ENCODE results near the gene HEBP1. TPM values are rescaled to one million over a fixed set of nuclear protein-coding genes. Genes with fewer than 3 reads are reported as not detected.

The HEBP1 gene, protein sequence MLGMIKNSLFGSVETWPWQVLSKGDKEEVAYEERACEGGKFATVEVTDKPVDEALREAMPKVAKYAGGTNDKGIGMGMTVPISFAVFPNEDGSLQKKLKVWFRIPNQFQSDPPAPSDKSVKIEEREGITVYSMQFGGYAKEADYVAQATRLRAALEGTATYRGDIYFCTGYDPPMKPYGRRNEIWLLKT
- total RNA-seq, result 10 to 100 TPM; 39.9 to 57.8 TPM

DNA sequence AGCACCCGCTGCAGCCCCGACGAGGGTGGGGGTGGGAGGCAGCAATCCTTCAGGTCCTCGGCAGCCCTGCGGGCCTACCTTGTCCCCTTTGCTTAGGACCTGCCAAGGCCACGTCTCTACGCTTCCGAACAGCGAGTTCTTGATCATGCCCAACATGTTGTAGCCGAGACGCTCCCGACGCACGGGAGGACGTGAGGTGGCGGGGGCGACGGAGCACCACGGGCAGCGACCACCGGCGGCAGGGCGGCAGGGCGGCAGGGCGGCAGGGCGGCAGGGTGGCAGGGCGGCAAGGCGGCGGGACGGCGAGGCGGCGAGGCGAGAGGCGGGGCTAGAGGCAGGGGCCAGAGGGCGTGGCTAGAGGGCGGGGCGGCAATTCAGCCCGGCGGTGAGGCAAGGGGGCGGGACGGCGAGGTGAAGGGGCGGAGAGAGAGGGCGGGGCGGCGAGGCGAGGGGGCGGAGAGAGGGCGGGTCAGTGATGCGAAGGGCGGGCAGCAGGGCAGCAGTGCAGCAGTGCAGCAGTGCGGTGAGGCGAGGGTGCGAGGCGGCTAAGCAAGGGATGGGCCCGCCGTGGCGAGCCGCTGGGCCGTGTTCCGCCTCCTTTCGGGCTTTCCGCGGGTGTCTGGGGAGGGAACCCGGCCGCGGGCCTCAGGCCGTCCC is at the start of gene HEBP1:
TSS of gene HEBP1 (minus strand) at position 307 of the 657 bp plus-strand sequence. CDS start at position 156, 151 bp downstream.
- DNase-seq (ENCODE audit: low spot score) (peak; percentile 83), ATAC-seq (ENCODE audit: insufficient number of reproducible peaks, low FRiP score, low read depth) (peak; percentile 86)
- peak within 1 kb of the TSS; percentile 93 to 97 for H3K27ac ChIP-seq
- H3K4me1 ChIP-seq (ENCODE audit: control insufficient read depth in 1 of 2, low read depth in 2 of 2), result peaks cover 19 to 33% of the 10 kb centered on the region in 2 donors
- no peaks in the 10 kb centered on the region for H3K27me3 ChIP-seq (replicated peaks; ENCODE audit: insufficient read depth)
- no peaks in the 10 kb centered on the region for H3K36me3 ChIP-seq
- TF ChIP-seq, protein P1, sequence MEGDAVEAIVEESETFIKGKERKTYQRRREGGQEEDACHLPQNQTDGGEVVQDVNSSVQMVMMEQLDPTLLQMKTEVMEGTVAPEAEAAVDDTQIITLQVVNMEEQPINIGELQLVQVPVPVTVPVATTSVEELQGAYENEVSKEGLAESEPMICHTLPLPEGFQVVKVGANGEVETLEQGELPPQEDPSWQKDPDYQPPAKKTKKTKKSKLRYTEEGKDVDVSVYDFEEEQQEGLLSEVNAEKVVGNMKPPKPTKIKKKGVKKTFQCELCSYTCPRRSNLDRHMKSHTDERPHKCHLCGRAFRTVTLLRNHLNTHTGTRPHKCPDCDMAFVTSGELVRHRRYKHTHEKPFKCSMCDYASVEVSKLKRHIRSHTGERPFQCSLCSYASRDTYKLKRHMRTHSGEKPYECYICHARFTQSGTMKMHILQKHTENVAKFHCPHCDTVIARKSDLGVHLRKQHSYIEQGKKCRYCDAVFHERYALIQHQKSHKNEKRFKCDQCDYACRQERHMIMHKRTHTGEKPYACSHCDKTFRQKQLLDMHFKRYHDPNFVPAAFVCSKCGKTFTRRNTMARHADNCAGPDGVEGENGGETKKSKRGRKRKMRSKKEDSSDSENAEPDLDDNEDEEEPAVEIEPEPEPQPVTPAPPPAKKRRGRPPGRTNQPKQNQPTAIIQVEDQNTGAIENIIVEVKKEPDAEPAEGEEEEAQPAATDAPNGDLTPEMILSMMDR (IDR thresholded peaks at IDR 0.05), result no peak
- peak within 1 kb of the TSS; percentile 73 for H3K4me3 ChIP-seq
- H3K9me3 ChIP-seq, result no peaks in the 10 kb centered on the region

DNA sequence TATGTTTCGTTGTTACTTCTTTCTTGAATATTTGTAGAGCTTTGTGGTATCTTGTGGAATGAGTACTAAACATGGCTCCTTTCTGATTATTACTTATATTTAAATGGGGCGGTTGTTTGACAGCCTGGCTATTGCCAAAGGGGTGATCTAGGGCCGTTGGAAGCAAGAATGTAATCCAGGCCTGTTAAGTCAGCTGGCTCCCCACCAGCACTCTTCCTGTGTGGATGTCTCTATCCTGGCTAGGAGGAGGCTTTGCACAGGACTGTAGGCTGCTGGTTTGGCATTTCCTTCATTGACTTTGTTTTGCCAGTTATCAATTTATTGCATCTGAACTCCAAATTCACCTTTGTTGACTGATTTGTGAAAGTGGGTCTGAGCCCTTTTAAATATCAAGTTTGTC is 49.8 kb upstream of the HEBP1 start:
- Histone ChIP-seq H3K27ac (no peak overlapping the region), H3K4me1 (ENCODE audit: control insufficient read depth in 1 of 2, low read depth in 2 of 2) (peaks cover 0 to 13% of the 10 kb centered on the region in 2 donors), H3K9me3 (peaks cover 7% of the 10 kb centered on the region), H3K4me3 (no peak overlapping the region), H3K36me3 (no peaks in the 10 kb centered on the region), H3K27me3 (replicated peaks; ENCODE audit: insufficient read depth) (no peaks in the 10 kb centered on the region)
- ATAC-seq (ENCODE audit: insufficient number of reproducible peaks, low FRiP score, low read depth) (no peak), DNase-seq (ENCODE audit: low spot score) (no peak)
- TF ChIP-seq, protein P1 (IDR thresholded peaks at IDR 0.05), result no peak

DNA sequence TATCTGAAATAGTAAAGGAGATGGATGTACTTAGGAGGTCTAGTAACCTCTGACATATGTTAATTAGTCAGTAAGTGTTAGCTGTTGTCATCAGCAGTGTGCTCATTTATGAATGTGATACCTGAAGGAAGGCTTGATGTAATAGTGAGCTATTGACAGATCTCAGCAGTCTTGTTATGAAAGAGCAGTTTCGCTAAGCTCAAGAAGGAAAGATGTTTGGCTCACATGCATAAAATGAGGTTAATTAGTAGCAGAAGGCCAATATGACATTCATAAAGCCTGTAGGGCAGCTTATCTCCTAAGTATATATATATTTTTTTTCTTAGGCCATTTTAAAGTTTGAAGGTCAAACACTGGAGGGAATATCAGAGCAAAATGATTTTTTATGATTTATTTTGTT is 46.9 kb upstream of the HEBP1 start:
- DNase-seq (ENCODE audit: low spot score), result no peak
- H3K36me3 ChIP-seq, result no peaks in the 10 kb centered on the region
- no peaks in the 10 kb centered on the region for H3K9me3 ChIP-seq
- H3K27ac ChIP-seq, result no peak overlapping the region
- TF ChIP-seq, protein P1 (IDR thresholded peaks at IDR 0.05), result no peak
- H3K4me1 ChIP-seq (ENCODE audit: control insufficient read depth in 1 of 2, low read depth in 2 of 2), result peaks cover 0 to 14% of the 10 kb centered on the region in 2 donors
- no peaks in the 10 kb centered on the region for H3K27me3 ChIP-seq (replicated peaks; ENCODE audit: insufficient read depth)
- H3K4me3 ChIP-seq, result no peak overlapping the region
- no peak for ATAC-seq (ENCODE audit: insufficient number of reproducible peaks, low FRiP score, low read depth)

DNA sequence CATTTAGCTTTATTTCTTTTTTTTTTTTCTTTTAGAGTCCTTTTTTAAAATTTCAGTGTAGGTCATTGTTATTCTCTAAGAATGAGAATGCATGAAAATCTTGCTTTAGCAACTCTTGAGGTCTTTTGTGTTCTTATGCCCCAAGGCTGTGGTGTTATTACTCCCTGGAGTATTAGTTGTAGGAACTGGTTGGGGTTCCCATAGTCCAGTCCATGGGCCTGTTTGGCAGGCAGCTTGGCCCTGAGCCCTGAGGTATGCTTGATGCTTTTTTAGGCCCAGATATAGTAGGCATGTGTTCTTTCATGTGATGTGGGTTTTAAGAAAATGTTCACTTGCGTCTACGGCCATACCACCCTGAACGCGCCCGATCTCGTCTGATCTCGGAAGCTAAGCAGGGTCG is 45.8 kb upstream of the HEBP1 start:
- H3K4me3 ChIP-seq, result no peak overlapping the region
- TF ChIP-seq, protein P1 (IDR thresholded peaks at IDR 0.05), result no peak

DNA sequence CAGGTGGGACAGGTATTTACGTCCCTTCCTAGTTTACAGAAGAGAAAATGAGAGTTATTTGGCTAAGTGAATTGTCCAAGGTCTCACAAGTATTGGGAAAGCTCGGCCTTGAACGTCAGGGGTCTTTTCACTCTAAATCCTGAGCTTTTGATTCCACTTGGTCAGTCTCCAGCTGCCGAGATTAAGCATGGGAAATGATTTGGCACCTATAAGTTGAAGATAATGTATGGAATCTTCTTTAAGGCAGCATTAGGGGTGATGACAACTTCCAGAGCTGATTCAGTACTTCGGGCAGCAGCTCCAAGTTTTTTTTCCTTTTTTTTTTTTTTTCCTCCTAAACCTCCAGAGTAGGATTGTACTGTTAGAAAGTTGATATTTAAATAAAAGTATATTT is 44.8 kb upstream of the HEBP1 start:
- Histone ChIP-seq H3K4me1 (ENCODE audit: control insufficient read depth in 1 of 2, low read depth in 2 of 2) (peaks cover 0 to 14% of the 10 kb centered on the region in 2 donors), H3K27me3 (replicated peaks; ENCODE audit: insufficient read depth) (no peaks in the 10 kb centered on the region), H3K4me3 (peak overlapping the region; percentile 99), H3K9me3 (no peaks in the 10 kb centered on the region), H3K27ac (no peak overlapping the region), H3K36me3 (no peaks in the 10 kb centered on the region)
- DNase-seq (ENCODE audit: low spot score) (no peak), ATAC-seq (ENCODE audit: insufficient number of reproducible peaks, low FRiP score, low read depth) (peak; percentile 22)
- TF ChIP-seq, protein P1 (IDR thresholded peaks at IDR 0.05), result no peak

More for the DNA sequence above, 45.8 kb upstream of the HEBP1 start:
- Histone ChIP-seq H3K27ac (no peak overlapping the region), H3K27me3 (replicated peaks; ENCODE audit: insufficient read depth) (no peaks in the 10 kb centered on the region), H3K4me1 (ENCODE audit: control insufficient read depth in 1 of 2, low read depth in 2 of 2) (peaks cover 0 to 14% of the 10 kb centered on the region in 2 donors), H3K9me3 (no peaks in the 10 kb centered on the region), H3K36me3 (no peaks in the 10 kb centered on the region)
- no peak for DNase-seq (ENCODE audit: low spot score)
- no peak for ATAC-seq (ENCODE audit: insufficient number of reproducible peaks, low FRiP score, low read depth)
